NOMO-1 (cell line): ENCODE results near the gene JHY.
"Not testable (repeated sequence)": the region's sequence is repeated elsewhere in the genome, so short reads cannot be mapped to it uniquely, and the experiment has no call there.

ENCODE experiments used
- DNase-seq, 2 experiments: peaks; one replicate each; lab custom pipeline; 2025; ENCODE audit not compliant: unreplicated experiment in 2 of 2; lab: John Stamatoyannopoulos, UW

Gene JHY

DNA sequence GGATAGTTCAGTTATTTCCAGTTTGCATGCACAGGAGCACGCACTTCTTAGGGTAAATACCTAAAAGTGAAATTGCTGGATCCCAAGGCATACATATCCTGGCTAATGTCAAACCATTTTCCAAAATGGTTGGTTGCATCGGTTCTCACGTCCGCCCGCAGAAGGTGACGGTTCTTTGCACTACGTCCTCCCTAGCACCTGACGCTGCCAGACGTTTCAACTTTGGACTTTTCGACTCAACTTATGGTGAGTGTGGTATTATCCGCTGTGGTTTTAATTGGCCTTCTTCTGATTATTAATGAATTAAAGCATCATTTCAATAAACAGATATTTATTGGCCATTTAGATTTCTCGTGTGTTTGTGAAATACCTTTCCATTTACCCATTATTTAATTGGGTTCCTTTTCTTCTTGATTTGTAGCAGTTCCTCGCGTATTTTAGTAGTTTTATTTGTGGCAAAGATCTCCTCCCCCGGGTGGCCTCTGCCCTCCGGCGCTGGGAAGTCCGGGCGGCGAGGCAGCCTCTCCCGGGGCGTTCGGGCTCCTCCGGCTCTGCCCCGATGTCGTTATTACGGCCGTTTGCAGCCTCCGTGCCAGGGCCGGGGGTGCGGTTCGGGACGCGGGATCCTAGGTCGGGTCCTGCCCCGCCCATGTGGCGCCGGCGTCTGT is at the start of gene JHY:
JHY (plus strand) TSS at position 571 of the 668 bp plus-strand sequence. CDS start 3,091 bp downstream, outside the sequence.
- peak; percentile 33 to 48 for DNase-seq

DNA sequence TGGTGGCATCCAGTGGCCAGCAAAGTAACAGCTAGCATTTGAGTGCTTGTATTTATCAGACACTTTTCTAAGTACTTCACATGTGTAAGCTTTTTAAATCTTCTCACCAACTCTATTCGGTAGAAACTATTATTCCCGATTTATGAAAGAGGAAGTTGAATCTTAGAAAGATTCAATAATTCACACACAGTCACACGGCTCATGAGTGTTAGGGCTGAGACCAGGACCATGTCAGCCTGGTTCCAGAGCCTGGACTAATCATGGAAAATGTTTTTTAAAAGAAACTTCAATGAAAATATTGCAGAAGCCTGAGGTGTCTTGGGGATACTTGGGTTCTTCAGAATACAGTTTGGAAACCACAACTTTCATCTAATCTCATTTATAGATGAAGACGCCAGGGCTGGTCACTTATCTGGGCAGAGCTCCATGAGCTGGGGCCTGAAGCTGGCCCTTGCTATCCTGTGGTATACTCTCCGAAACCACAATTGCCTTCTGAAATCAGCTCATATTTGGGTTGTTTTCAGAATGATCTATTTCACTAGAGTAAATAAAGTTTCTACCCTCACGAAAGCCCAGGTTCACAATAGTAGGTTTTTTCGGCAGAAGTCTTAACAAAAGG is 48.6 kb upstream of the JHY start:
- DNase-seq = peak in 1 of 2 experiments; percentile 58

GRCh38 chr11:122836916-122837315 is 45.6 kb upstream of the JHY start:
- no peak for DNase-seq

- DNase-seq = no peak
Observed at GRCh38 chr11:122837528-122838346, 44.8 kb upstream of the JHY start.

- DNase-seq = peak in 1 of 2 experiments; percentile 18
Observed at GRCh38 chr11:122843281-122844141, 39.0 kb upstream of the JHY start.

DNA sequence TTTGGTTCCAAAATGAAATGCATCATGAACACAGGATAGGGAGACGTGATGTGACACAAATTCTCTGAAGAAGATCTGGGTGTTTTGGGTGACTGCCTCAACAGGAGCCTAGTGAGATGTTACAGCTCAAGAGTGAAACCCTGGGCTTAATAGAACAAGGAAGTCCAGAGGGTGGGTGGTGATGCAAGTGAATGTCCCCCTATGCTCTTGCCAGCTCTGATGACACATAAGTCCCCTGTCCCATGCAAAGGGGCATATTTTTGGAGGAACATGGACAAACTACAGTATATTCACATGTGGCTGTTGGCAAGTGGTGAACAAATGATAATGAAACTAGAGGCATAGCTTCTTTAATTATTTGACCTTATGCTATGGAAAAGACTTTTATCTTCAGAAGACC is 35.1 kb upstream of the JHY start:
- peak; percentile 17 to 33 for DNase-seq

DNA sequence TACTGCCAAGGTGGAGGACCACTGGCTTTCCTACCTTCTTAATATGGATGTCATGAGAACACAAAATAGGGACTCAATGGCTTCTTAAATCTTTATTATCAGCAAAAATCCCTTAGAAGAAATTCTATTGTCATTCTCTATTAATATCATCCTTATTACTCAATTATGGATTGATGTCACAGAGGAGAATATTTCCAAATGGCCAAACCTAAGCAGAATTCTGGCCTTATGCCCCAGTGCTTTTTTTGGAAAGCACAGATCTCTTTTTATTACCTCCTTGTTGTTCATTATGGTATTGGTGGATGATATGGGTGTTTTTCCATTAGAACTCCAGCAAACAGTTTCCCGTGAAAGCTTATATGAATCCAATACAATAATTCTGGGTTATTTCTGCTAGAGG is 34.4 kb upstream of the JHY start:
- no peak for DNase-seq

DNA sequence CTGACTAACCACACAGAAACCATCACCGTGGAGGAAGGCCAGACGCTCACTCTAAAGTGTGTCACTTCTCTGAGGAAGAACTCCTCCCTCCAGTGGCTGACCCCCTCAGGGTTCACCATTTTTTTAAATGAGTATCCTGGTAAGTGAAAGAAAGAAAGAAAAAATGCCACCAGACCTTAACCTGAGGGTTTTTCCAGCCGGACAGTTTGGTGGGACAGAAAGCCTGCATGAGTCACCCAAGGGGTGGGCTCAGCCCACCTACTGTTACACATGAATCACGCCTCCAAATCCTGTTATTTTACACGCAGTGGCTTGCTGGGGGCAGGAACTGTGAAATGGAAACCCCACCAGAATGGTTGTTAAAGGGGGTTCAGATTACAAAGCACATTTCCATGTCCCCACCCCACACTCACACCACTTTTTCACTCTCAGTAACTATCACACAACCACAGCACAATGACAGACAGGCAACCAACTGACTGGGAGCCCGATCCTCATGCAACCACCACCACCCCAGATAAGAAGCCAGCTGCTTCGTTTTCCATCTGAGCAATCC is 32.4 kb upstream of the JHY start:
- no peak for DNase-seq

- DNase-seq = peak; percentile 35 to 79
Observed at GRCh38 chr11:122851366-122851966, 31.1 kb upstream of the JHY start.

- no peak for DNase-seq
Observed at GRCh38 chr11:122852074-122852795, 30.3 kb upstream of the JHY start.

DNA sequence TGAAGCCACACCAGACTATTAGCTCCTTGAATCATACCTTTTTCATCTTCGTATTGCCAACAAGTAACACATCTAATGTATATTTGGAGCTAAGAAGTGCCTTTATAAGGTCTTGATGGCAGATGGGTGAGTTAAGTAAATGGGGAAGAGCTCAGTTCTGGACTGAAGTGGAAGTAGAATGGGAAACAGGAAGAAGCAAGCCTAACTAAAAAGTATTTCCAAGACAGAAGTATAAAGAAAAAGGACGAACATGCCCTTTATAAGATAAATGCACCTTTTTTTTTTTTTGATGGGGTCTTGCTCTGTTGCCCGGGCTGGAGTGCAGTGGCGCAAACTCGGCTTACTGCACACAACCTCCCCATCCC is 29.8 kb upstream of the JHY start:
- DNase-seq = no peak

- DNase-seq = no peak
Observed at GRCh38 chr11:122853261-122853660, 29.3 kb upstream of the JHY start.

DNA sequence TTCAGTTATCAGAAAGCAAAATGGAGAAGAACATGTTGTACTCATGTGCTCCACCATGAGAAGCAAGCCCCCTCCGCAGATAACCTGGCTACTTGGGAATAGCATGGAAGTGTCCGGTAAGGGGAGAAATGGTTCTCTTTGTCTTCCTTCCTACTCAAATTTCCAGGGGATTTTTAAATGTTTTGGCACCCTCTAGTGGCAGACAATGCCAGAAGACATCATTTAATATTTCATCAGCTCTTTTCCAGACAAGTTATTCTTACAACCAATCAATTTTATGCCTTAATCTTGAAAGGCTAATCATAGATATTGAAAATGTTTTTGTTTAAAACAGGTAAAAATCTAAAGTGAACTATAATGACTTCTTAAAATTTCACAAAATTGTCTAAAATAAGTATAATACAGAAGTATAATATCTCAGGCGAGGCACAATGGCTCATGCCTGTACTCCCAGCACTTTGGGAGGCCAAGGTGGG is 28.6 kb upstream of the JHY start:
- DNase-seq = peak; percentile 34 to 71

GRCh38 chr11:122861631-122862030 is 20.9 kb upstream of the JHY start:
- DNase-seq = no peak

- DNase-seq = no peak
Observed at GRCh38 chr11:122862091-122862490, 20.5 kb upstream of the JHY start.

- not testable (repeated sequence) for DNase-seq
Observed at GRCh38 chr11:122863154-122863553, 19.4 kb upstream of the JHY start.

DNA sequence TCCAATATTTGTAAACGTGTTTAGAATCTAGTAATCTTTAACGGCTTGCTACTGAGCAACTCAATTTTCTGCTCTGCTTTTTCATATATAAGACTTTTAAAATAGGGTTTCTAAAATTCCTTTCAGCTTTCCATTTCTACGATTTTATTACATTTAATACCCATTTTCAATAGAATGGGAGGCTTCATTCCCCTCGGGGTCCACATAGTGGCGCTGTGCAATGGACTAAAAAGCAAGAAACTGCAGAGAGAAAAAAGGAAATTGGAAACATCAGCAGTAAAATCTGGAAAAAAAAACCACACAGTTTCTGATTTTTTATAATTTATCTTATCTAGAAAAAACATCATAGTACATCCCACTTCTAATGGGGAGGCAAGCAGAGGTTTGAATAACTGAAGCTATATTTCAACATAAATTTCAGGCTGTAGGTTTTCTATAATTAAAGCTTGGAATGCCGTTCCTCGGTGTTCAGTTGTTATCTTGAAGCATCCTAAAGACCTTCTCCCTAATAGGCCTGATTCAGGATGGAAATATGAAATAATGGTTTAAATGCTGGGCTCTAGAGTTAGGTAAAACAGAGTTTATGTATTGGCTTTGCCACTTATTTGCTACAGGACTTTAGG is 18.7 kb upstream of the JHY start:
- DNase-seq = peak in 1 of 2 experiments; percentile 53

DNA sequence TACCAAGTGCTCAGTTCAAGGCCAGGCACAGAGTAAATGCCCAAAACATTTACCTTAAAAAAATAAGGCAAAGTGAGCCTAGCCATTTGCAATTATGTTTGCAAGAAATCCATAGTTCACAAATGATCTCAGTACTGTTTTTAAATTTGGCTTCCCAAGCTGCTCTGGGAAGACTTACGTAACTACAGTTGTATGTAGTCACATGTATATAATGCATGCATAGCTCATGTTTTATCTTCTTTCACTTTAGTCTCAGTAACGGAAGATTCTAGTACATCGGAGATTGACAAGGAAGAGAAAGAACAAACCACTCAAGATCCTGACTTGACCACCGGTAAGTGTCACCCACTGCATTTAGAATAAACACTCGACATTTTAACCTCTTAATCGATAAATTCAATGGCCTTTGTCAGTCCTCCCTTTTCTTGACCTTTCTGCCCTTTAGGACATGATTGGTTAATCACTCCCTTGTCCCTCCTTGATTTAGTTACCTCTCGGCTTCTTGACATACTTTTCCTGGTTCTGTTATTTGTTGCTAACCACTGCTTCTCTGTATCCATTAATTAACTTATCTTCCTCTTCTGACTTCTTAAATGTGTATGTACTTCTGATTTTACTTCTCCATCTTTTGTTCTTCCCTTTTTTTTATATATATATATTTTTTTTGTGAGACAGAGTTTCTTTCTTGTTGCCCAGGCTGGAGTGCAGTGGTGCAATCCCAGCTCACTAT is 18.0 kb upstream of the JHY start:
- peak; percentile 25 to 76 for DNase-seq
